GM19395 (cell line): Measurements from ENCODE around the gene GP1BA.

Experiments used
- ATAC-seq: cut with Tn5 transposase; IDR thresholded peaks from one replicate; pipeline ENCODE4 v1.9.1; 2021; ENCODE audit warnings: mild to moderate bottlenecking, moderate library complexity; ENCODE audit not compliant: unreplicated experiment

GP1BA gene

DNA sequence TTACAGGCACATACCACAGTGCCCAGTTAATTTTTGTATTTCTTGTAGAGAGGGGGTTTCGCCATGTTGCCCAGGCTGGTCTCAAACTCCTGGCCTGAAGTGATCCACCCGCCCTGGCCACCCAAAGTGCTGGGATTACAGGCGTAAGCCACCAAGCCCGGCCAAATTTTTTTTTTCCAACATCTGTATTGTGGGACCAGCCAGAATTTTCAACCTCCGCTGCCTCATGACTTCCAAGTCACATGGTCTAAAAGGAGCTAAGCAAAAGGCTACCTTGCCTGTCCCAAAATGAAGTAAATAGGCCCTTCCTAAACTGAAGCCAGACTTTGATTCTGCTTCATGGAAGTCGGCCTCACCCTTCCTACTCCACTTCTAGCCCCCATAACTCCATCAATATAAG is 39.7 kb downstream of the GP1BA start:
- no peak for ATAC-seq

DNA sequence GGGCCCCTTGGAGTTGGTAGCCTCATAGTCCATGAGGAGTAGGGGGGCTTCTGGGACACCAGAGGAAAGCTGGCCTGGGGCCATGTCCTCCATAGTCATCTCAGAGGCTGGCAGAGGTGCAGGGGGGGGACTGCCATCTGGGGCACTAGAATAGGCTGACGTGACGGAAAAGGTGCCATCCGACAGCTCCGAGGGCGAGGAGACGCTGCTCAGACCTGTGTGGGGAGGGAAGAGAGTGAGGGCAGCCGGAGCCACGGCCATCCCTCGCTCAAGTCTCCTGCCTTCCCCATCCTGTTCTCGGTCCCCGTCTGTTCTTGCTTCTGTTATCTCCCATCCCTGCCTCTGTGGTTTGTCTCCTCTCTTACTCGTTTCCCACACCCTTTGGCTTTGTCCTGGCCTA is 40.2 kb downstream of the GP1BA start:
- no peak for ATAC-seq

DNA sequence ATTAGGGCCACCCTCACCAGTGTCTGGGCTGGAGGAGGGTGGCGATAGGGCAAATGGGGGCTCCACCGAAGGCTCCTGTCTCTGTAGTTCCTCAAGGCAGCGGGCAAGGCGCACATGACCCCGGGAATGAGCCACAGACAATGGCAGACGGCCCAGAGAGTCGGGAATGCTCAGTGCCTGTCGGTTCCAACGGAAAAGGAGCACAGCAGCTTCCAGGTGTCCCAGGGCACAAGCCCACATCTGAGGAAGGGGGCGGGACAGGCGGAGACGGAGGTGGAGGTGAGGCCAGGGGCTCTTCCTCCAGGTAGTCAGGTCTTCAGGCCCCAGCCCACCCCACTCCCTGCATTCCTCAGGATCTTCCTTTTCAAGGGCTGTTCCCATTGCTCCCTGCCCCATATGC is 40.7 kb downstream of the GP1BA start:
- no peak for ATAC-seq

DNA sequence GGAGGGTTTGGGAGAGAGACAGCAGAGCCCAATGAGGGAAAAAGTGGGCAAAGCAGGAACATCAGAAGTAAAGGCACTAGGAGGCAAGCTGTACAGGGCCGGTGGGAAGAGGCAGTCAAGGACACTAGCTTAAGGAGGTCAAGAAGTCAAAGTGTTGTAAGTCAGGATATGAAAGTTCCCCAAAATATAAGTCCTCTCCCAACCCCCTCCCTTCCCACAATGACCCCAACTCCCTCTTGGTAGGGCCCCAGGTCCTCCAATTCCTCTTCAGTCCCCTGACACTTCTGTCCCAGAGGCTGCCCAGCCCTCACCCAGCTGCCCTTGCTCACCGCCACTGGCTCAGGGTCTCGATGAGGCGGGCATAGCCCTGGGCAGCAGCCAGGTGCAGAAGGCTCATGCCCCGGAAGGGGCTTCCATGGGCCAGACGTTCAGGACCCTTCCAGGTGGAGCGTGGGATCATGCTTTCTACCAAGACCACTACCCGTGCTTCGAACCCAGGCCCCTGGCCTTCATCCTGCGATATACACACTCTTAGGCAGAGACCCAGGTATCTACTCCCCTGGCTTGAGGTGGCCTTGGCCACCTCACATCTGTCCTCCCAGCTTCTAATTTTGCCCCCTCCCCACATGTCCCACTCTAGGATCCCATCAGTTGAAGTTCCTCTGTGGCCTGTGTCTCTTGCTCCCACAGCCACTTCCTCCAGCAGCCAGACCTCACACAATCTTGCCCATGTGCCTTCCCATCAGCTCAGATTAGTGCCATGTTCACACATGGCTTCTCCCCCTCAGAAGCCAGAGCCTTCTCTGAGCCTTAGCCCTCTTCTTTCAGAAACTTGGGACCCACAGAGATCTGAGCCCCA is 41.4 kb downstream of the GP1BA start:
- ATAC-seq, result no peak

DNA sequence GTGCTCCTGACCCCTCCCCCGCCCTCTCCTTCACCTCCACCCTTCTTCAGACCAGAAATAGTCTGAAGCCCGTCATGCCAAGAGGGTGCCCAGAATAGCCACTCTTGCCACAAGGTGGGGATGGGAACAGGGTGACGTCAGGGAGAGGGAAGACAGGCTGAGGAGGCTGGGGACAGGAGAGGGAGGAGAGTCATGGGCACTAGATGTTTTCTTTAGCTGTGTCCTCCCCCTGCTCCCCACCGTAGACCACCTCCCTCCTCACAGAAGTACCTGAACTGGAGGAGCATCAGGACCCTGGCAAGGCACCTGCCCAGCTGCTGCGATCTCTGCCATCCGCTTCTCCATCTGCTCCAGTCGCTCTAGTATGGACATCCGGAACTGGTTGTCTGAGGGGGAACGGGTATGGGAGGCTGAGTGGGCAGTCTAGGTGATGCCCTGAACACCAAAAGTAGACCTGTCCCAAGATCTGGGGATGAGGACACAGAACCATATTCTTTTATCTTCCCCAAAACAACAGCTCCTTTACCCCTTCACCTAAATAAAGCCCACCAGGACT is 42.1 kb downstream of the GP1BA start:
- ATAC-seq, result no peak

DNA sequence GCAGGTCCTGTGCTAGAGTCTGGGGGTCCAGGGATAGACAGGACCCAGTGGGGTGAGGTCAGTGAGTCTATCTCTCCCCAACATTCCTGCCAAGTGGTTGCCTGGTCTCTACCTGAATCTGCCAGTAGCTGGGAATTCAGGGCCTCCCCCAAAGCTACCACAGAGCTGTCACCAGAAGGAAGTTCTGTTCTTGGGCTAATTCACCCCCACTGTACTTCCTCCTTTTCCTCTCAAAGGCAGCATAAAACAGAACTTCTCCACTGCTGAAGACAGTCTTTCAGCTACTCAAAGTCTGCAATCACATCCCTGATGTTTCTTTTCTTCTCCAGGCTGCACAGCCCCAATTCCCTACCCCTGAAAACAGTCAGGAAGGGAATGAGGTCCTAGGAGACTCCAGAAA is 46.6 kb downstream of the GP1BA start:
- no peak for ATAC-seq

DNA sequence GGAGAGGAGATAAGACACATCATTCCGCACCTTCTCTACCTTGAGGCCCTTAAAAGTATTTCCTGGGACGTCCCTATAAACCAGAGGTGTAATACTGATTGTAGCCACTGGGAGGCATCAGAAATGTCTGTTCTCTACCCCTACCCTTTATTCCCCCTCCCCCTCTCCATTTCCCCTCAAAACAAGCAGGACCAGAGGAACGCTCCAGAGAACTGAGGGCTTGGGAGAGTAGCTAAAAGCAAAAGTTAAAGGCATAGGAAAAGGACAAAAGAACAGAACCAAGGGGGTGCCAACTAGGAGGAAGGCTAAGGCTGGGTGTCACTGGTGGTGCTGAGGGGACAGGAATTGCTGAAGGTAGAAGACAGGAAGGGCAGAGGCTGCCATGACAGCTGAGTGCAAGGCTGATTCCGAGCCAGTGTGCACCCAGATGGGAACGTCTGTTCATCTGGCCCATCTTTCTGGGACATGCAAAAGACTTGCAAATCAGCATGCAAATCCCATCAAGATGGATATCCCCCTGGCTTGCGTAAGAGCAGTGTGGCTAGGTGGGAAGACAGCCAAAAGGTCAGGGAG is 48.7 kb downstream of the GP1BA start:
- no peak for ATAC-seq

DNA sequence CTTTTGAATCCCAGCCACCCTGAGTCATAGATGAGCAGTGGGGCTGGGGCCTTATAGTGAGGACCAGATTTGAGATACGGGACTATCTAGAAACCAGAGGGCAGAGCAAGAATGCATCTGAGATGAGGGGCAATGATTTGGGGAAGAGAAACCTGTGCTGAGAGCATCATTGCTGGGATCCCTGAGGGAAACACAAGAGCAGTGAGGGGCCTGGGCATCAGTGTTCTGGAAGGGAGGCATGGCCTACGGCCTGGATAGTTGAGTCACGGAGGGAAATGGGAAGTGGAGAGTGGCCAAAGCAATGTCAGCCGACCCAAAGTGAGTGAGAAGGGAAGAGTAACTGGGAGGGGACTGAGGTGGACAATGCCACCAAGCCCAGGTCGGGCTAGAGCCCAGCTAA is 50.2 kb downstream of the GP1BA start:
- ATAC-seq, result no peak
